Tibial nerve (tissue), 3 donors: ENCODE results near the gene MMP17.

ENCODE experiments used
- POLR2A ChIP-seq, 2 donors: fragments of 450-650 bp; IDR thresholded peaks; one replicate each; pipeline ENCODE4 v1.6.1; 2017; ENCODE audit warnings: antibody characterized with exemption in 2 of 2, mild to moderate bottlenecking in 2 of 2, moderate library complexity in 2 of 2
- TF ChIP-seq, protein P1 (sequence below), 5 experiments: fragments of 200-600 bp in 3 of 5; fragments of 450-650 bp in 2 of 5; sonication (generic) in 3 of 5; IDR thresholded peaks; one replicate each; pipeline ENCODE4 v1.5.1; 2016 to 2019; ENCODE audit warnings: antibody characterized with exemption in 5 of 5, mild to moderate bottlenecking in 3 of 5, moderate library complexity in 2 of 5

DNA sequence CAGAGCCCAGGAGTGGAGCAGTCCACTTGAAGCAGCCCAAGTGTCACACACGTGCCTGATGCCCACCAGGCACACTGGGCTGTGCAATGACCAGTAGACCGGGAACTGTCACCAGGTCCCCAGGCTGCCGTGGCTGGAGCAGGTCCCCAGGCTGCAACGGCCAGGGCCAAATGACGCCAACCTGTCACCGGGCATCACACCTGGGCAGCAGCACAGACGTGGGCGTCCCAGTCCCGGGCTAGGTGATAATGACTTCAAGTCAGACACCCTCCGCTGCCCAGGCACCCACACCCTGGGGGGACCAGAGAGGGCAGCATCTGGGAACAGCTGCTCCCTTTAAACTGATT, 30.6 kb upstream of the MMP17 start:
- TF ChIP-seq, protein P1, sequence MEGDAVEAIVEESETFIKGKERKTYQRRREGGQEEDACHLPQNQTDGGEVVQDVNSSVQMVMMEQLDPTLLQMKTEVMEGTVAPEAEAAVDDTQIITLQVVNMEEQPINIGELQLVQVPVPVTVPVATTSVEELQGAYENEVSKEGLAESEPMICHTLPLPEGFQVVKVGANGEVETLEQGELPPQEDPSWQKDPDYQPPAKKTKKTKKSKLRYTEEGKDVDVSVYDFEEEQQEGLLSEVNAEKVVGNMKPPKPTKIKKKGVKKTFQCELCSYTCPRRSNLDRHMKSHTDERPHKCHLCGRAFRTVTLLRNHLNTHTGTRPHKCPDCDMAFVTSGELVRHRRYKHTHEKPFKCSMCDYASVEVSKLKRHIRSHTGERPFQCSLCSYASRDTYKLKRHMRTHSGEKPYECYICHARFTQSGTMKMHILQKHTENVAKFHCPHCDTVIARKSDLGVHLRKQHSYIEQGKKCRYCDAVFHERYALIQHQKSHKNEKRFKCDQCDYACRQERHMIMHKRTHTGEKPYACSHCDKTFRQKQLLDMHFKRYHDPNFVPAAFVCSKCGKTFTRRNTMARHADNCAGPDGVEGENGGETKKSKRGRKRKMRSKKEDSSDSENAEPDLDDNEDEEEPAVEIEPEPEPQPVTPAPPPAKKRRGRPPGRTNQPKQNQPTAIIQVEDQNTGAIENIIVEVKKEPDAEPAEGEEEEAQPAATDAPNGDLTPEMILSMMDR (IDR thresholded peaks at IDR 0.05), result no peak
- TF ChIP-seq POLR2A (IDR thresholded peaks at IDR 0.05), result no peak
